OCI-LY3 (cell line): Measurements from ENCODE around the gene XPNPEP2.

Source experiments
- CTCF ChIP-seq: fragments of 200-600, 300-600 bp; sonication (generic); IDR thresholded peaks from 2 replicates; pipeline ENCODE4 v1.5.1; 2014; ENCODE audit warnings: antibody characterized with exemption, low read length, low read depth
- EZH2phosphoT487 ChIP-seq: fragments of 200-600 bp; shearing (Covaris generic); IDR thresholded peaks from 2 replicates; pipeline ENCODE4 v1.6.1; 2018; ENCODE audit warnings: antibody characterized with exemption, mixed run types, low read depth

- TF ChIP-seq CTCF (no peak), EZH2phosphoT487 (no peak)
Measured at GRCh38 chrX:129732857-129733256, 5.9 kb upstream of the XPNPEP2 start.
